GM21717 (cell line): ENCODE measurements around the gene PAGE4.

Source experiments
- ATAC-seq: cut with Tn5 transposase; IDR thresholded peaks from one replicate; pipeline ENCODE4 v1.9.1; 2021; ENCODE audit warnings: mild to moderate bottlenecking, moderate library complexity; ENCODE audit not compliant: unreplicated experiment

Gene PAGE4

GRCh38 chrX:49829016-49829415, at the start of gene PAGE4:
TSS of gene PAGE4 (plus strand) at chrX:49829303. CDS start at chrX:49830429, 1,126 bp downstream.
- no peak for ATAC-seq

DNA sequence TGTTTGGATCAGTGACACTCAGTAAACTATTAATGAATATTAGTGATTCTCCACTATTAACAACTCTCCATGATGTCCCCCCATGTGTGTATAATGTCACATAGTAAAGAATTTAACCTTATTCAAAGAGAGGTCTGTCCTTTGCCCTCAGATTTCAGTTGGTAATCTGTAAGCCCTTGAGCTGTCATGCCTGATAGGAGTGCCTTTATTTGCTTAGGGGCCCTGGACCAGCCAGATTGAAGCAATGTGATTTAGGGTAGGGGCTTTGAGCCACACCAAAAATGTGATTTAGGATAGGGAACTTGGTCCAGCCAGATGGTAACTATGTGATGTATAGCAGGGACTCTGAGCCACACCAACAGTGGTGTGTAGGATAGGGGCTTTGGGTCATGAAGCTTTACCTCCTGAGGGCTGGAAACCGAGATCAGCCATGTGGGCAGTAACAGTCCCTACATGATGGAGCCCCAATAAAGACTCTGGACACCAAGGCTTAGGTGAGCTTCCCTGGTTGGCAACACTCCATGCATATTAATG, 44.3 kb upstream of the PAGE4 start:
- ATAC-seq: no peak

- no peak for ATAC-seq
These were observed 36.7 kb upstream of the PAGE4 start for GRCh38 chrX:49792376-49792775.

DNA sequence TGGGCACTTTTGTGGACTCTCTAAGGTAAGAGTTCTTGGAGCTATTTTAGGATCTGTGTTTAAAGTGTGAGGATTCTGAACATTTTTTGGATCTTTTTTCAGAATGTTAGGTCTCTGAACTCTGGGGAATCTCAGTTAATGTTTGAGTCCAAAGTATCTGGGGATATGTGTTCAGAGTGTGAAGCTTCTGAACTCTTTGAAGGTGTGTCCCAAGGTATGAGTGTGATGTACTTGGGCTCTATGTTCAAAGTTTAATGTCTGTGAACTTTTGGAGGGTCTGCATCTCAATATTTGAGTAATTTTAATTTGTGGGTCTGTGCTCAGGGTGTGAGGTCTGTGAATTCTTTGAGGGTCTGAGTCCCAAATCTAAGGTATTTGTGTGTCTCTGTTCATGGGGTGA, 35.4 kb upstream of the PAGE4 start:
- no peak for ATAC-seq

DNA sequence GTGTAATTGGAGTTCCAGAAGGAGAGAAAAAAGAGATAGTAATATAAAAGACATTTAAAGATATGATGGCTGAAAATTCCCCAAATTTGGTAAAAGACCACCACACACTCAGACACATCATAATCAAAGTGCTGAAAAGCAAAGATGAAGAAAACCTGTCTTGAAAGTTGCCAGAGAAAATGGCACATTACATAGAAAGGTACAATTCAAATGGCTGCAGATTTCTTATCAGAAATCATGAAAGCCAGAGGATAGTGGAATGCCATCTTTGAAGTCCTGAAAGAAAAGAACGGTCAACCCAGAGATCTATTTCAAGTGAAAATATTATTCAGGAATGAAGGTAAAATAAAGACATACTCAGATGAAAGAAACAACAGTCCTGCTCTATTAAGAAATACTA, 29.3 kb upstream of the PAGE4 start:
- no peak for ATAC-seq

DNA sequence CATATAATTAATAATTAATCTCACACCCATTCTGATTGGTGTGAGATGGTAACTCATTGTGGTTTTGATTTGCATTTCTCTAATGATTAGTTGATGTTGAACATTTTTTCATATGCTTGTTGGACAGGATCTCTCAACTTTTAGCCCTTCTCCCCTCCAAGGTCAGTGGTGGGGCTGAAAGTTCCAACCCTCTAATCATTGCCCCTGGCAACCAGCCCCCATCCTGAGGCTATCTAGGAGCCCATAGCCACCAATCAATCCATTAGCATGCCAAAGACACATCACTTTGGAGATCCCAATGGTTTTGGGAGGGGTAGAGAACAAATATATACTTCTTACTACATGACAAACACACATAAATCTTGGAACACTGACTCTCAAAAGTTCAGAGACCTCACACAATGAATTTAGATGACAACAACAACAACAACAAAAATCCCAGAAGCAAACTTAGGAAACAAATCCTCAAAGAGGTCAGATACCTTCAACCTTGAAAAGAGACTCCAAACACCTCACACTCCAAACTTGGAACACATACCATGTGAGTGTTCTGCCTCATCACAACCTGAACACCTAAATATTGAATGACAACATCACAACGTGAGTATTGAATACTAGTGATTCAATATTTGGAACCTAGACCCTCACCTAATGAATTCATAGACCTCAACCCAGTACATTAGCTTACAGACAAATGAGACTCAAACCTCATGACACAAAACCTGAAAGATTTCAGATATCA, 19.0 kb upstream of the PAGE4 start:
- no peak for ATAC-seq

DNA sequence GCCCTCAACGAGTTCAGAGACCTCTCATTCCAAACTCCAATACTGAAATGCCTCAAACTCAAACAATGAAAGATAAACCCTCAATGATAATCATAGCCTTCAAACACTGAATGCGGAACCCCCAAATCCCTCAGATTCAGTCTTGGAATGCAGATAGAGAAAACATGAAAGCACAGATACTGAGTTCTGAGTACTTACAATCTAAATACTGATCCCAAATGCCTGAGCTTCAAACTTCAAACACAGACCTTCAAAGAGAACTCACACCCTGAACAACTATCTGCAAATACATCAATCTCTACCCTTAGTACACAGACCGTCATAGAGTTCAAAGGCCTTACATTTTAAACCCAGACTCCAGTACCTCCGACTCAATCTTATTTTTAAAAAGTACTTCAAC, 16.9 kb upstream of the PAGE4 start:
- ATAC-seq: no peak

DNA sequence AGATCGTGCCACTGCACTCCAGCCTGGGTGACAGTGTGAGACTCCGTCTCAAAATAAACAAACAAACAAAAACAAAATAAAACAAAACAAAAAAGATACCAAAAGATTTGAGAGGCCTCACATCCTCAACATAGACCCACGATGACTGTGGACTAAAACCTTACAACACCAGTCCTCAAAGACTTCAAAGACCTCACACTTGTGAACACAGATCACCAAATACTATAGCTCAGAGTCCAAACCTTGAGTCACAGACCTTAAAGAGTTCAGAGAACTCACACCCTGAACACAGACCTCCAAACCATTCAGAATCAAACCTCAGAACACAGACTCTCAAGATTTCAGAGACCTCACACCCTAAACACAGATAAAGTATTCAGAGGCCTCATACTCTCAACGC, 12.7 kb upstream of the PAGE4 start:
- no peak for ATAC-seq

GRCh38 chrX:49838374-49838773, 9.3 kb downstream of the PAGE4 start:
- ATAC-seq: peak; percentile 68

- no peak for ATAC-seq
These were observed 11.6 kb downstream of the PAGE4 start for GRCh38 chrX:49840679-49841078.

DNA sequence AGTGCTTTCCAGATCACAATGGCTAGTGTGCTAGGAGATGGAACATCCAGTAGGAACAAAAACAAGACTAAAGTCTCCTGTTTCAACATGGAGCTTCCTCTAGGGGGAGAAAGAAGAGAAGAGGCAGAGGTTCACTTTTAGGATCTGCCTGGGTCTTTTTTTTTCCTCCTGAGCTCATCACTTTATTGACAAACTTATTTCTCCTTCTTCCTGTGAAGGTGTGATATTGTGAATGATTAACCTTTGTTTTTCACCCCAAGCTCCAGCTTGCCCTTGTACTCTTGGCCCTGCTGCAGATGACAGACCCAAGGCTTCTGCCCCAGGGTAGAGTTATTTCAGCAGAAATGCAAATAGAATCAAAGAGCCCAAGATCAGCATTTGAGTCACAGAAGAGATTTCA, 13.5 kb downstream of the PAGE4 start:
- ATAC-seq: no peak

DNA sequence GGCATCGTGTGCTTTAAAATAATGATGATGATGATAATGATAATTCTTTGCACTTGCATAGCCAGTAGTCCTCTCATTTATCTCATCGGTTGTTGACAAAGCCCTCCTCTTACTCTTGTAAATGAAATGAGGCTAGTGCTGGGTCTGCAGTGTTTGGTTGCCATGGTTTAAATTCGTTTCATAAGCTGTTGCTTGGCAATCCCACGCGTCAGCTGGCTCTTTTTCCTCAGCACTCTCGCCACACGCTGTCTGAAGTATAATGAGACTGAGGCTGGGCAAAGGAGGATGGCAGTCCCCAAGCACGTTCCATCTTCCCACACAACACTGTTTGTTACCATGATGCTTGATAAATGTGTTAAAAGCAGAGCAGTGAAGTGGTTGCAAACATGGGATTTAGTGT, 15.5 kb downstream of the PAGE4 start:
- no peak for ATAC-seq

GRCh38 chrX:49845701-49846403, 16.7 kb downstream of the PAGE4 start:
- no peak for ATAC-seq

- ATAC-seq: no peak
These were observed 17.4 kb downstream of the PAGE4 start for GRCh38 chrX:49846522-49846921.

- ATAC-seq: no peak
These were observed 19.2 kb downstream of the PAGE4 start for GRCh38 chrX:49848275-49848674.

DNA sequence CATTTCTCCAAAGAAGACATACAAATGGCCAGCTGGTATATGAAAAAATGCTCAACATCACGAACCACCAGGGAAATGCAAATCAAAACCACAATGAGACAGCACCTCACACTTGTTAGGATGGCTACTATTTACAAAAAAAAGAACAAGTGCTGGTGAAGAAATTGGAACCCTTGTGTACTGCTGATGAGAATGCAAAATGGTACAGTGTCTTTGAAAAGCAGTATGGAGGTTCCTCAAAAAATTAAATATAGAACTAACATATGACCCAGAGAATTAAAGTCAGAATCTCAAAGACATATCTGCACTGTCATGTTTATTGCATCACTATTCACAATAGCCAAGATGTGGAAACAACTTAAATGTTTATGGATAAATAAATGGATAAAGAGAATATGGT, 20.9 kb downstream of the PAGE4 start:
- ATAC-seq: no peak

DNA sequence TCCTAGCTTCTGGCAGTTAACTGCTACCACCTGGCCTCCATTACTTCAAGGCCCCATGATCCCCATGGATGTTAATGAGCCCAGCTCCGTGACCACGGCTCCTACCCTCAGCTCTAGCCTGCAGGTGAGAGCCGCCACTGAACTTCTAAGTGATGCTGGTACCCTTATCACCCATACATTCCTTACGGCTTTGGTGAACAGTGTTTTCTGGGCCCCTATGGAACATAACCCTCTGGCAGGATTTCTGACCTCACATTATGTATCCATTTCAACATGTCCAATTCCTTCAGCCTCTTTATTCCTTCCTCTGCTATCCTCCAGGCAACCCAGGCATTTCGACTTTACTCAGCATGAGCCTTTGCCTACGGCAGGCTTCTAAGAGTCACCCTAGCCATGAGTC, 24.6 kb downstream of the PAGE4 start:
- ATAC-seq: no peak

GRCh38 chrX:49856819-49857218, 27.7 kb downstream of the PAGE4 start:
- no peak for ATAC-seq

DNA sequence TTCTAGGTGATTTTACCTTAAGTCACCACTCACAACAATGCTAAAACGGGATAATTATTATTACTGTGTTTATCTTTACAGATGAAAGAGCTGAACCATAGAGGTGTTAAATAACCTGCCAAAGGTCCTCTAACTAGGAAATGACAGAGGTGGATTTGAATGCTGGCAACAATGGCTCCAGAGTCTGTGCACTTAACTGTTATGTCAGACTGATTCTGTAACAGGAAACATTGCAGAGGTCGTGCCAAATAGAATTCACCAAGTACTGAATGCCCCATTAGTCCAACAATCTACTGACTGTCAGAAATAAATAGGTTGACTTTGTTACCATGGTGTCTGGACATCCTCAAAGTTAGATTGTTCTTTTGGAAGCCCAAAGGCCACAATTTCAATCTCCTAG, 29.2 kb downstream of the PAGE4 start:
- no peak for ATAC-seq

DNA sequence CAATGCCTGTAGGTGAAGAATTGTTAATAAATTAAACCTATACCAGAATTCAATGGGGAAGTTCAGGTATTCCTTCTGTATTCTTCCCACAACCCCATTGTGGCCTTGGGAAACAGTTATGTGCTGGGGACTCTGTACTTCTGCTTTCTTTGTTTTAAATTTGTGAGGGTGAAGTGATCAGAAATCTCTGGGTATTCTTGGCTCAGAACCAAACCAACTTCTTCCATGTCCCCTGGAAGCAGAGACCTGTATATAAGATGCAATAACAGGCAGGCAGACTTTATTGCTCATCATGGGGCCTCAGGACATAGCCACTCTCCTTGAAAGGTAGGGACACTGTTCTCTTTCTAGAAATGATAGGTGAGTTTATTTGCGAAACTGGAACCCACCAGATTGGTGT, 30.4 kb downstream of the PAGE4 start:
- ATAC-seq: no peak

DNA sequence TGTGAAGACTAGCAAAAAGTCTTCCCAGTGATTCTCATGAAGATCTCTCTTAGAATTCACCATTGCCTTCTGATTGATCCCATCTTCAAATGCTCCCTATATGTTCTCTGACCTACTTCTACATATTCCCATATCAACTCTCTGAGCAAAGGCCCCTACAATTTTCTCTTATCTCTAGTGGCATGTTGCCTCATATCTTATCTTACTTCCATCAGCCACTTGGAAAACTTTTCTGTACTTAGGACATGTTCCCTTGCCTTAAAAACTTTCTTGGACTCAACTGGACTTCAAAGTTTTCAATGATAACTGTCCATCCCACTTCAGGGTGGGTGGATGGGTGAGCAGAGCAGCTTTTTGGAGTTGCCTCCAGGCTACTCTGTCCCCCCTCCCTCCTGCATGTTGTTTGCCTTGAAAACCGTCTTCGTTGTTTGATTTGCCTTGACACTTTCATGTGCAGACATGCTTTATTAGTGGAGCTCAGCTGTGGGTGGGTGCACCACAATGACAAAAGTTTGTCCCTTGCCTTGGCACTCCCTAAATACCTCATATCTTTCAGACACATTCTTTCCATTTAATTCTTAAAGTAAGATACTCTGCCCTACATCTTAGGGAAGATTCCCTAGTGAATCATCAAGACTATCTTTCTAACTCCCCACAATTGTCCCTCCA, 31.9 kb downstream of the PAGE4 start:
- no peak for ATAC-seq

DNA sequence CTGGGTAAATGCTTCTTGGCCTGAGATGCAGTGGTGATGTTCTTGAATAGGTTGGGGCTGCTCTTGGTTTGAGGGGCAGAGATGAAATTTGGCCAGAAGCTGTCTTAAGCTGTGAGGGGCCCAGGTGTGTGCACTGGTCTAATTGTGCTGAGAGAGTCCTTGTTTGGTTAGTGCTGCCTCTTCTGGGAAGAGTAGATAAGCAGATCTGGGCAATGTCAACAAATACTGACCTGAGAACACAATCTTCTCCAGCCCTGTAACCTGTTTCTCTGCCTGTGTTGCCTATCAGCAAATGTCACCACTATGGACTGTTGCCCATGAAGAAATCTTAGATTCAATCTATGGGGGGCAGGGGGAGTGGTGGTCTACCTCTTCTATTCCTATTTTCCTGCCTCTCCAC, 33.0 kb downstream of the PAGE4 start:
- ATAC-seq: no peak
